KMS-11 (cell line): ENCODE measurements around the gene HMX1.

Experiments used
- H2AFZ ChIP-seq: fragments of 200-600 bp; sonication (generic); 2 replicates; pipeline ENCODE4 v1.6.1; 2016; ENCODE audit warnings: antibody characterized with exemption, mixed run types, low read depth
- H3K27ac ChIP-seq: fragments of 200-600 bp; sonication (generic); 2 replicates; pipeline ENCODE4 v1.6.1; 2016; ENCODE audit warnings: mild to moderate bottlenecking, mixed run types
- H3K27me3 ChIP-seq: fragments of 200-600 bp; sonication (generic); 2 replicates; pipeline ENCODE4 v1.6.1; 2017; ENCODE audit warnings: mild to moderate bottlenecking, low read depth, mixed run types, moderate library complexity; ENCODE audit not compliant: insufficient read depth
- H3K36me3 ChIP-seq: fragments of 200-600 bp; sonication (generic); 2 replicates; pipeline ENCODE4 v1.6.1; 2017; ENCODE audit warnings: mild to moderate bottlenecking, mixed run types; ENCODE audit not compliant: insufficient read depth
- H3K4me1 ChIP-seq: fragments of 200-600 bp; sonication (generic); 2 replicates; pipeline ENCODE4 v1.6.1; 2016; ENCODE audit warnings: mild to moderate bottlenecking, low read depth, mixed run types; ENCODE audit not compliant: poor library complexity, severe bottlenecking
- H3K4me2 ChIP-seq: fragments of 200-600 bp; sonication (generic); 2 replicates; pipeline ENCODE4 v1.7.0; 2016; ENCODE audit warnings: mild to moderate bottlenecking, mixed run types
- H3K4me3 ChIP-seq: fragments of 200-600 bp; sonication (generic); IDR thresholded peaks from 2 replicates; pipeline ENCODE4 v1.6.1; 2017; ENCODE audit warnings: low read depth, low read length, mixed read lengths; ENCODE audit not compliant: insufficient read depth
- H3K79me2 ChIP-seq: fragments of 200-600 bp; sonication (generic); 2 replicates; pipeline ENCODE4 v1.6.1; 2016; ENCODE audit warnings: low read depth, mixed run types; ENCODE audit not compliant: insufficient read depth
- H3K9ac ChIP-seq: fragments of 200-600 bp; sonication (generic); 2 replicates; pipeline ENCODE4 v1.6.1; 2016; ENCODE audit warnings: mild to moderate bottlenecking, mixed run types
- H4K20me1 ChIP-seq: fragments of 200-600 bp; sonication (generic); 2 replicates; pipeline ENCODE4 v1.6.1; 2016; ENCODE audit warnings: mild to moderate bottlenecking, mixed run types; ENCODE audit not compliant: insufficient read depth
- TF ChIP-seq, protein P1 (sequence below): fragments of 200-600 bp; sonication (generic); conservative IDR thresholded peaks from 2 replicates; pipeline ENCODE4 v1.6.1; 2017; ENCODE audit warnings: low read depth, mild to moderate bottlenecking, antibody characterized with exemption, low read length, moderate library complexity, mixed read lengths

The HMX1 gene

DNA sequence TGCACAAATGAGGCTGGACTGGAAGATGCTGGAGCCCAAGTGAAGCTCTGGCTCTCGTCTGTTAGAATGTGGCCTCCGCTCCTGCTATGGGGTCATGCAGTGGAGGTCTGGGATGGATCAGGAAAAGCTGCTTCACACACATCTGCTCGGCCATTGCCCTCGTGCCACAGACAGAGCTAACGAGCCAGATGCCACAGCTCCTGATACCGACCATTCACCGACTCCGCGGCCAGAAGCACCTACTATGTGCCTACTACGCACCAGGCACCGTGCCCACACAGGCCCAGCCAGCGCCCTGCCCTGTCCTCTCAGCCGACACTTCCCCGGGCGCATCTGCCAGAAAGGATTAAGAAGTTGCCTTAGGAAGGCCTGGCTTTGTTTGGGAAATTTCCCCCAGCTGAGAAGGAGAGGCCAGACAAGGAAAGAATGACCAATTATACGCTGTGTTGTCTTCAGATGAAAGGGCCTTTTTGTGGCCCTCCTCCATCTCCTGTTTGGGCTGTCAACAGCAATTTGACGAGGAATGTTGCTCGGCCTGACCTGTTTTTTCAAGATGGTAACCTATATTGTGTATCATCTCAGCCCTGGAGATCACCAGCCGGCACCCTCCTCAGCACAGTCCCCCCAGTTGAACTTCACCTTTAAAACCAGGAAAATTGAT, 34.3 kb downstream of the HMX1 start:
- no peak overlapping the region for H3K4me3 ChIP-seq
- no peak overlapping the region for H3K4me2 ChIP-seq
- no peaks in the 10 kb centered on the region for H3K36me3 ChIP-seq
- no peak overlapping the region for H3K9ac ChIP-seq
- no peaks in the 10 kb centered on the region for H3K79me2 ChIP-seq
- no peaks in the 10 kb centered on the region for H3K27me3 ChIP-seq
- H4K20me1 ChIP-seq: no peaks in the 10 kb centered on the region
- no peak overlapping the region for H2AFZ ChIP-seq
- H3K27ac ChIP-seq: no peak overlapping the region
- H3K4me1 ChIP-seq: no peaks in the 10 kb centered on the region
- TF ChIP-seq, protein P1, sequence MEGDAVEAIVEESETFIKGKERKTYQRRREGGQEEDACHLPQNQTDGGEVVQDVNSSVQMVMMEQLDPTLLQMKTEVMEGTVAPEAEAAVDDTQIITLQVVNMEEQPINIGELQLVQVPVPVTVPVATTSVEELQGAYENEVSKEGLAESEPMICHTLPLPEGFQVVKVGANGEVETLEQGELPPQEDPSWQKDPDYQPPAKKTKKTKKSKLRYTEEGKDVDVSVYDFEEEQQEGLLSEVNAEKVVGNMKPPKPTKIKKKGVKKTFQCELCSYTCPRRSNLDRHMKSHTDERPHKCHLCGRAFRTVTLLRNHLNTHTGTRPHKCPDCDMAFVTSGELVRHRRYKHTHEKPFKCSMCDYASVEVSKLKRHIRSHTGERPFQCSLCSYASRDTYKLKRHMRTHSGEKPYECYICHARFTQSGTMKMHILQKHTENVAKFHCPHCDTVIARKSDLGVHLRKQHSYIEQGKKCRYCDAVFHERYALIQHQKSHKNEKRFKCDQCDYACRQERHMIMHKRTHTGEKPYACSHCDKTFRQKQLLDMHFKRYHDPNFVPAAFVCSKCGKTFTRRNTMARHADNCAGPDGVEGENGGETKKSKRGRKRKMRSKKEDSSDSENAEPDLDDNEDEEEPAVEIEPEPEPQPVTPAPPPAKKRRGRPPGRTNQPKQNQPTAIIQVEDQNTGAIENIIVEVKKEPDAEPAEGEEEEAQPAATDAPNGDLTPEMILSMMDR: no peak

DNA sequence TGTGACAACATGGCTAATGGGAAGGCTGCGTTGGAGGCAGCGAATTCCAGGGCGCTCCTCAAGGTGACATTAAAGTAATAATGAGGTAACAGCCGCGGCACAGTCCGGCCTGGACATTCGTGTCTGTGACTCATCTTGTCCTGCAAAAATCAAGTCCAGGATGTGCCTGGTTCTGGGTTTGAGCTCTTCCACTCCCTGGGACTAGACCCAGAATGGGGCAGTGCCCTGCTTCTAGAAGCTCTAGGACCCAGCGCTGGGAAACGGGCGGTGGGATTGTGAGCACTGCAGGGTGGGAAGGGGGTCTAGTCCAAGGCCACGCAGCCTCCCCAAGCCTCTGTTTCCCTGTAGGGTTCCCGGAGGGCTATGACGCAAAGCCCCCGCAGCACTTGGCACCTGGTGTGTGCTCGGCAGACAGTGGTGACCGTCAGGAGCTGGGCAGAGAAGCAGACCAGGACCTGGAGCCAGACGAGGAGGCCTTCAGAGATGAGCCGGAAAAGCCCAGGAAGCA, 34.9 kb downstream of the HMX1 start:
- no peak overlapping the region for H3K4me3 ChIP-seq
- H3K79me2 ChIP-seq: no peaks in the 10 kb centered on the region
- H3K27ac ChIP-seq: no peak overlapping the region
- no peaks in the 10 kb centered on the region for H4K20me1 ChIP-seq
- H3K9ac ChIP-seq: no peak overlapping the region
- no peak overlapping the region for H2AFZ ChIP-seq
- no peaks in the 10 kb centered on the region for H3K4me1 ChIP-seq
- no peaks in the 10 kb centered on the region for H3K27me3 ChIP-seq
- TF ChIP-seq, protein P1: no peak
- H3K36me3 ChIP-seq: no peaks in the 10 kb centered on the region
- H3K4me2 ChIP-seq: no peak overlapping the region

- Histone ChIP-seq H3K27me3 (no peaks in the 10 kb centered on the region), H2AFZ (no peak overlapping the region), H3K36me3 (no peaks in the 10 kb centered on the region), H3K27ac (no peak overlapping the region), H4K20me1 (no peaks in the 10 kb centered on the region), H3K79me2 (no peaks in the 10 kb centered on the region), H3K9ac (no peak overlapping the region), H3K4me3 (no peak overlapping the region), H3K4me1 (no peaks in the 10 kb centered on the region), H3K4me2 (no peak overlapping the region)
- TF ChIP-seq, protein P1: no peak
These were observed 35.9 kb downstream of the HMX1 start for GRCh38 chr4:8835521-8836365.

DNA sequence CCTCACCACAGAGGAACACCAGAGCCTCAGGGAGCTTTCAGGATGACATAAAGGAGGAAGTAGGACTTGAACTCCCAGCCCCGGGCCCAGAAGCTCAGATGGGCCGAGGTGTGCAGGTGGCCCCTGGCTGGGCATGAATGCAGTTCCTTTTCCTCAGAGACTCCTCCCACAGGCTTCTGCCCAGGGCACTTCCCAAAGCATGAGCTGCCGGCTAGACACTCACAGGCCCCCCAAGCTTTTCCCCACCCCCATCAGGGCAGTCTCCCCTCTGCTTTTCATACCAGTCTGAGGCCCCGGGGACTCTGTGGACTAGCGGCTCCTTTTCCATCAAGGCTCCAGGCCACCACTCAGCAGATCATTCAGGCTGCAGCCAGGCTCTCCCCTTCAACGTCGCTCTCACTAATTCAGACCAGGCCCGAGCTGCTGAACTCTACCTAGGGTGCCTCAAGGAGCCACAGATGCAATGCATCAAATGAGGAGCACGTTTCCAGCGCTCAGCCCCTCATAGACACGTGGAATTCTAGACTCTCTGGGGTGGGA, 36.9 kb downstream of the HMX1 start:
- H3K4me2 ChIP-seq: no peak overlapping the region
- no peak overlapping the region for H2AFZ ChIP-seq
- H3K4me1 ChIP-seq: no peaks in the 10 kb centered on the region
- TF ChIP-seq, protein P1: no peak
- H3K36me3 ChIP-seq: no peaks in the 10 kb centered on the region
- H3K79me2 ChIP-seq: no peaks in the 10 kb centered on the region
- H3K27ac ChIP-seq: no peak overlapping the region
- H4K20me1 ChIP-seq: no peaks in the 10 kb centered on the region
- H3K4me3 ChIP-seq: no peak overlapping the region
- H3K9ac ChIP-seq: no peak overlapping the region
- H3K27me3 ChIP-seq: no peaks in the 10 kb centered on the region
